GM12865 (cell line): Measurements from ENCODE around the gene USP24.
A peak's percentile ranks its signal among the peaks of the same experiment; 100 is the strongest.

Experiments used
- DNase-seq: peaks from one replicate; pipeline ENCODE4 v3.0.0; 2010; ENCODE audit warnings: low read depth
- H3K4me3 ChIP-seq: 2 replicates; pipeline ENCODE4 v1.5.1; 2011; ENCODE audit warnings: mild to moderate bottlenecking, low read depth, low read length, control low read depth
- TF ChIP-seq, protein P1 (sequence below): IDR thresholded peaks from 2 replicates; pipeline ENCODE4 v1.5.1; 2011; ENCODE audit warnings: low read length, control low read depth, low read depth, inconsistent platforms; ENCODE audit not compliant: insufficient read depth; ENCODE audit errors: missing control alignments

The USP24 gene

DNA sequence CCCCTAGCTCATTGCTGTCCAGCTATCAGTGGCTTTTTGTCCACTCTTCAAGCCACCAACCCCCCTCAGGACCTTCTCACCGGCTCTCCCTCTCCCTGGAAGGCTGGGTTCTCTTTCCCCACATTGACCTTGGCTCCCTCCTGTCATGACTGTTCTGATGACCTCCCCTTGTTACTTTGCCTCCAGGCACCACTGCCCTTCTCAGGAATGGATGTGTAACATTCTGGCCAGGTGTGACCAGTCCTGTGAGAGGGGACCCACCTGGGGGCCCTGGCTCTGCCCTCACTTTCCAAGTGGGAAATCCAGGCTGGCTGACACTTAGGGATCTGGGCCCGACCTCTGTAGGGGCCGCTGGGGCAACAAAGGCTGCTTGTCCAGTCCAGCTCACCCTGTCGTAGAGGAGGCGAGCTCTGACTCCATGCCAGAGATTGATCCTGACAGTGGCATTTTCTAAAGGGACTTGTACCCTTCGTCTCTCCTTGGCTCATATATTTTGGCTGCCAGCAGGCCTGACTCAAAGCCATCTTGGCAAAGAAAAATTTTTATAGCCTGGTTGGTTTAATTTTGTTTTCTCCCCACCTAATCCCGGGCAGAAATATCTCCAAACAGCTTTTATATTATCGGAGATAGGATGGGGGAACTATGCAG is 37.9 kb upstream of the USP24 start:
- H3K4me3 ChIP-seq: no peak overlapping the region
- TF ChIP-seq, protein P1, sequence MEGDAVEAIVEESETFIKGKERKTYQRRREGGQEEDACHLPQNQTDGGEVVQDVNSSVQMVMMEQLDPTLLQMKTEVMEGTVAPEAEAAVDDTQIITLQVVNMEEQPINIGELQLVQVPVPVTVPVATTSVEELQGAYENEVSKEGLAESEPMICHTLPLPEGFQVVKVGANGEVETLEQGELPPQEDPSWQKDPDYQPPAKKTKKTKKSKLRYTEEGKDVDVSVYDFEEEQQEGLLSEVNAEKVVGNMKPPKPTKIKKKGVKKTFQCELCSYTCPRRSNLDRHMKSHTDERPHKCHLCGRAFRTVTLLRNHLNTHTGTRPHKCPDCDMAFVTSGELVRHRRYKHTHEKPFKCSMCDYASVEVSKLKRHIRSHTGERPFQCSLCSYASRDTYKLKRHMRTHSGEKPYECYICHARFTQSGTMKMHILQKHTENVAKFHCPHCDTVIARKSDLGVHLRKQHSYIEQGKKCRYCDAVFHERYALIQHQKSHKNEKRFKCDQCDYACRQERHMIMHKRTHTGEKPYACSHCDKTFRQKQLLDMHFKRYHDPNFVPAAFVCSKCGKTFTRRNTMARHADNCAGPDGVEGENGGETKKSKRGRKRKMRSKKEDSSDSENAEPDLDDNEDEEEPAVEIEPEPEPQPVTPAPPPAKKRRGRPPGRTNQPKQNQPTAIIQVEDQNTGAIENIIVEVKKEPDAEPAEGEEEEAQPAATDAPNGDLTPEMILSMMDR: no peak
- DNase-seq: peak; percentile 30

DNA sequence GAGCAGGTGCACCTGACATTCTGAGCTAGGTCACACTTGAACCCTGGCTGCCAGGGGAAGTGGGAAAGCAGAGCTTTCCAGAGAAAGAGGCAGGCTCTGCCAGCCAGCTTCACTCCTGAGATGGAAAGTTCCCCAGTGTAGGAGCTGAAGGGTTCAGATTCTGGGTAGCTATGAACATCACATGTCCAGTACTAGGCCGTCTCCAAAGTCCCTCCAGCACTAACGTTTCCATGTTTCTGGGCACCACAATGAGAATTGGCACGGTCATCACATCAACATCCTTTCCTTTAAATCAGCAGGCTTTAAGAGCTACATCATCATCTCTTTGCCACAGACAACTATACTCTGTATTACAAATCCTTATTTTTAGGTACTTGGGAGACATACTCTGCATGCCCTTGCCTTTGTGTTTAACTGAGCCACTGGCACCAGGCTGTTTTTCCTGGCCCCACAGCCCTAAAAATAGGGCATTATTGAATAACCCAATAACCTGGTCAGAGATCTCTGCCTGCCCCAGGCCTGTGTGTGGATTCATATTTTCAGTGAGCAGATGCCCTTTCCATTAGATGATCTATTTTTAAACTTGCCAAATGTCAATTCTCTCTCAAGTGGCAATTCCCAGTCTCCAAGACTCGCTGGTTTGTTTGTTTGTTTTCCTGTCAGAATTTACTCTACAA is 35.4 kb upstream of the USP24 start:
- no peak for DNase-seq
- no peak overlapping the region for H3K4me3 ChIP-seq
- TF ChIP-seq, protein P1: no peak

DNA sequence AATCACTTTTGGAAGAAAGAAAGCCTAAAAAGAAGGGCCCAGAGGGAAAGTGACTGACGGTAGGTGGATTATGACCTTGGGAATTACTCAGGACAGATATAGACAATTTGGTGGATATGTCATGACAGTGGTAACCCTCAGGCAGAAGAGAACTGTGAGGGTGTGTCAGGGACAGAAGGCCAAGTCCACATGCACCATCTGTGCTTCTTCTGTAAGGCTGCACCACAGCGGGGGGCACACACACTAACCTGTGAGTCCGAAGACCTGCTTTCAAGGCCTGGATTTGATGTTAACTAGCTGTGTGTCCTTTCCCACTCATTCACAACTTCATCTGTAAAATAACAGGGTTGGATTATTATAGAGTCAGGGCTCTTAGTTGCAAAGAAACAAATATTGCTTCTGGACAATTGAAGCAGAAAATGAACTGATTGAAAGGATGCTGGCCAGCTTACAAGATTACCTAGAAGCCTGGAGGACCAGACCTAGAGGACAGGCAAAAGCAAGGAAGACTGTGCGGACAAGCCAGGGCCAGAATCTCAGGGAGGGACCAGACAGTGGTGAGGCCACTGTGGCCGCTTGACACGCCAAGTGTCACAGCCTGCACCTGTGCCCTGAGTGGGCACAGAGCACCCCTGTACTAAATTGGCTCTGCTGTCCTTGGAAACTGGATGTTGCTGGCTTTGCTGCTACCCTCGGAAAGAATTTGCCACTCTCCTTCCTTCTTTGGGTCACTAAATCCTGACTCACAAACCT is 34.7 kb upstream of the USP24 start:
- TF ChIP-seq, protein P1: no peak
- DNase-seq: no peak
- no peak overlapping the region for H3K4me3 ChIP-seq

DNA sequence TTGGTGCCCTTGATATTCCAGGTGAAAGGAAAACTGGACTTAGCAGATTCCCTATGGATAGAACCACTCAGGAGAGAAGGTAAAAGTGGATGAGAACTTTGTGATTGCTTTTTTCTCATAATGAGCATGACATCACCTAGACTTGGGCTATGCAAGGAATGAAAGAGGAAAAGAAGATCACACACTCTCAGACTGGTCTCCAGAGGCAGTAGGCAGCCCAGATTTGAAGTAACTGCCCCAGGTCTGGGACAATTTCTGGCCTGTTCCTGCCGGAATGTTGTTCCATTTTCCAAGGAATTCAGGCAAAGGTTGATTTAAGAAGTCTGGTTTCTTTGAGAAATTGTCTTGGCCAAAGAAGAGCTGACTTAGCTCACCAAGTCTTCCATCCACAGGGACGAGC is 31.7 kb upstream of the USP24 start:
- DNase-seq: no peak
- TF ChIP-seq, protein P1: no peak
- H3K4me3 ChIP-seq: no peak overlapping the region

DNA sequence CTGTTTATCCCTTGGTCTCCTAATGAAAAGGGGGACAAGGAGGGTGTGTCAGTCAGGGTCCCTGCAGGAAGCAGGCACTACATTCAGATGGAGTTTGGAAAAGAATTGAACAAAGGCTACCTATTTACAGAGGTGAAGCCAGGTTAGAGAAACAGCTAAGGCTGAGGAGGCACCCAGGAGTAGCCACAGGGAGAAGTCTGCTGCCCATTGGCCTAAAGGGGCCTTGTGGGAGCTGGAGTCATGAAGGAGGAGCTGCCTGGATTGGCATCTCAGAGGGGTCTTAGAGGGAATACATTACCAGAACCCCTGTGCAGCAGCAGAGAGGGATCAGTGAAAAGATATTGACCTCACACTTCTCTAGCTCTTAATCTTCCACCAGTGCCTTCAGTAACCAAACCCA is 31.2 kb upstream of the USP24 start:
- TF ChIP-seq, protein P1: no peak
- DNase-seq: no peak
- no peak overlapping the region for H3K4me3 ChIP-seq

DNA sequence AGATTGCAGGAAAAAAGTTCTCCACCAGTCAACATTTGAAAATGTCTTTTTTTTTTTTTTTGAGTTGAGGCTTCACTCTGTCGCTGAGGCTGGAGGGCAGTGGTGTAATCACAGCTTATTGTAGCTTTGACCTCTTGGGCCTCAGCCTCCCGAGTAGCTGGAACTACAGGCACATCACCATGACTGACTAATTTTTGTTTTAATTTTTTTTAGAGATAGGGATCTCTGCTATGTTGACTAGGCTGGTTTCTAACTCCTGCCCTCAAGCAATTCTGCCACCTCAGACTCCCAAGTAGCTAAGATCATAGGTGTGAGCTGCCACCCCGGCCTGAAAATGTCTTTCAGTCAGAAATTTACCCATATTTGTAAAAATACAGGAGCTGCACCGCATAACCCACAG is 30.6 kb upstream of the USP24 start:
- no peak for DNase-seq
- TF ChIP-seq, protein P1: no peak
- H3K4me3 ChIP-seq: no peak overlapping the region
